Lower leg skin (tissue), 4 donors: Measurements from ENCODE around the gene GOLGA8M. TPM values are rescaled to one million over a fixed set of nuclear protein-coding genes. Genes with fewer than 3 reads are reported as not detected.
"Not testable (repeated sequence)": the region's sequence is repeated elsewhere in the genome, so short reads cannot be mapped to it uniquely, and the experiment has no call there.

Experiments
- DNase-seq, 2 donors: peaks; one replicate each; pipeline ENCODE4 v3.0.0-alpha.2; 2019; ENCODE audit warnings: low spot score in 2 of 2
- H3K4me3 ChIP-seq: fragments of 200-600 bp; sonication (generic); 2 replicates; pipeline ENCODE4 v1.5.1; 2017; ENCODE audit warnings: mild to moderate bottlenecking, low read depth; ENCODE audit not compliant: poor library complexity, severe bottlenecking
- WGBS, 2 donors: methylation state at CpG; one replicate each; pipeline ENCODE4 v1.1.5; 2018; 5-methylcytosine and 5-hydroxymethylcytosine counted together
- intact Hi-C: fragments of 100-400 bp; cut with DNase I; formaldehyde crosslinking; loops from one replicate; pipeline ENCODE4 v1.15.0; 2023; ENCODE audit warnings: low total_unique reads
- total RNA-seq, 4 donors: library from RNA; depleted of rRNA; stranded (reverse); fragments of >200 nt; gene quantifications; one replicate each; pipeline ENCODE4 v1.1.0, GENCODE V29; 2016

Gene GOLGA8M
- total RNA-seq, 4 donors from 2014 or later = 0.13 to 1.6 TPM; not detected in 2

- intact Hi-C loops, DNase-seq, H3K4me3 ChIP-seq: not testable (repeated sequence)
- 63% methylated on average over 3 of the region's 9 CpGs; no CpG with 5 or more reads in 1 of the 2 donors for WGBS, 2 donors
These were observed 8.3 kb downstream of the GOLGA8M start for GRCh38 chr15:28703927-28704326.

GRCh38 chr15:28702427-28702826 lies 9.8 kb downstream of the GOLGA8M start:
- intact Hi-C loops, H3K4me3 ChIP-seq, DNase-seq: not testable (repeated sequence)
- 56 to 70% methylated on average over 5 to 11 of the region's 11 CpGs for WGBS, 2 donors

- intact Hi-C loops, H3K4me3 ChIP-seq, DNase-seq: not testable (repeated sequence)
- WGBS, 2 donors = 93 to 94% methylated on average over 26 of the region's 26 CpGs
These were observed 18.0 kb downstream of the GOLGA8M start for GRCh38 chr15:28694006-28694751.

DNA sequence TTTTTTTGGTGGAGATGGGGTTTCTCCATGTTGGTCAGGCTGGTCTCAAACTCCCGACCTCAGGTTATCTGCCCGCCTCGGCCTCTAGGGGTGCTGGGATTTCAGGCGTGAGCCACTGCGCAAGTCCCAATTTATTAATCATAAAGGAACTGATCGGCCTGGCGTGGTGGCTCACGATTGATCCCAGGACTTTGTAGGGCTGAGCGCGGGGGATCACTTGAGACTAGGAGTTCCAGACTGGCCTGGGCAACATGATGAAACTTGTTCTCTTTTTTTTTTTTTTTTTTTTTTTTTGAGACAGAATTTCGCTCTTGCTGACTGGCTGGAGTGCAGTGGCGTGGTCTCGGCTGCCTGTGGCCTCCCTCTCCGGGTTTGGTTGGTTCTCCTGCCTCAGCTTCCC lies 19.2 kb downstream of the GOLGA8M start:
- DNase-seq, intact Hi-C loops, H3K4me3 ChIP-seq: not testable (repeated sequence)
- 91 to 92% methylated on average over 14 of the region's 14 CpGs for WGBS, 2 donors

GRCh38 chr15:28673533-28673932 lies 38.7 kb downstream of the GOLGA8M start:
- intact Hi-C loops, H3K4me3 ChIP-seq, DNase-seq: not testable (repeated sequence)
- WGBS, 2 donors = no CpG with 5 or more reads among the region's 2 CpGs

GRCh38 chr15:28672122-28672521 lies 40.1 kb downstream of the GOLGA8M start:
- DNase-seq, H3K4me3 ChIP-seq, intact Hi-C loops: not testable (repeated sequence)
- no CpG with 5 or more reads among the region's 3 CpGs for WGBS, 2 donors

DNA sequence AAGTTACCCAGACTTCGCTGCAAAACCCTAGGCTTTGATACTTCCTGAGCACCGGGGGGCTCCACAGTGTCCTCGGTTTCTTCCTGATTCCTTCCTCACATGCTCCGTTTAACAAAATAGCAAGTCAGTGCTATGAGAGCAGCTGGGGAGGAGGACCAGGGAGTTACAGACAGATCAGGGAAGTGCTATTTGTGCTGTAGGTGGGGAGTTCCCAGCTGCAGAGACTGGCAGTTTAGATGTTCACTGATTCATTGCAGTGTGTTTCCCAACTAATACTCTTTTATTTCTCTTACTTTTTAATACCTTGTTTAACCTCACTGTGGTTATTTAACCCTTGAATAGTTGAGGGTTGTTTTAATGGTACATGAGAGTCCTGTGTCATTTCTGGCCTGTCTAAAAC lies 45.8 kb downstream of the GOLGA8M start:
- no CpG with 5 or more reads among the region's 4 CpGs for WGBS, 2 donors
- DNase-seq, H3K4me3 ChIP-seq, intact Hi-C loops: not testable (repeated sequence)

DNA sequence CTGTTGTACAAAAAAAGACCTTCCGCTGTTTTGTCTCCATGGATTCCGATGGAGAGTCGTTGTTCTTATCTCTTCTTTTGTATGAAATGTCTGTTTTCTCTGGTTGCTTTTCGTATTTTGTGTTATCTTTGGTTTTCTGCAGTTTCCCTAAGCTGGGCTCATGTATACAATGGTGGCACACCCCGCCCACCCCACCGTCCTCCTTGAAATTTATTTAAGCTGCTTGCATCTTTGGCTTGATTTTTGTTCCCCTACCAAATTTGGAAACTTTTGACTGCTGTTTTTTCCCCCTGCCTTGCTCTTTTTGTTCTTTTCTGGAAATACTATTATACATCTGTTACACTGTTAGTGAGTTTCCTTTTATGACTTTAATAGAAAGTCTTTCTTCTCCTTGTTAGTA lies 47.6 kb downstream of the GOLGA8M start:
- WGBS, 2 donors = 90 to 96% methylated on average over 6 of the region's 6 CpGs
- intact Hi-C loops, DNase-seq, H3K4me3 ChIP-seq: not testable (repeated sequence)

- WGBS, 2 donors = no CpG with 5 or more reads among the region's 11 CpGs
- H3K4me3 ChIP-seq, DNase-seq, intact Hi-C loops: not testable (repeated sequence)
These were observed 48.5 kb downstream of the GOLGA8M start for GRCh38 chr15:28663717-28664116.

DNA sequence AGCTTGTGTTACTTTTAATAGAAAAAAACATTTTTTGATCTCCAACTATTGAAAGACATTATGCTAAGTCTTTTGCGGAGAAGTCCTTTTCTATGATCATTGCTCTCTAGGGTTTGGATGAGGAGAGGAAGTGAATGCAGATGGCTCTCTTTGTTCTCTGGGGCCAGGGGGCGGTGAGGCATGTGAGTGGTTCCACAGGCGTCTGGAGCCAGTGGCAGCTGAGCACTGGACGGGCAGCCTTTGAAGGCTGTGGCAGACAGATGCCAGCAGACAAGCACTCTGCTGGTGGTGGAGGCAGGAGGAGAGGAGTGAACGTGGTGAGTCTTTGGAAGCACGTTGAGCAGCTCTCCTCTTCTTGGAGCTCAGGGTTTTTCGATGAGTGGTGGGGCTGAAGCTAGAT lies 51.5 kb downstream of the GOLGA8M start:
- intact Hi-C loops, DNase-seq, H3K4me3 ChIP-seq: not testable (repeated sequence)
- no CpG with 5 or more reads among the region's 7 CpGs for WGBS, 2 donors

DNA sequence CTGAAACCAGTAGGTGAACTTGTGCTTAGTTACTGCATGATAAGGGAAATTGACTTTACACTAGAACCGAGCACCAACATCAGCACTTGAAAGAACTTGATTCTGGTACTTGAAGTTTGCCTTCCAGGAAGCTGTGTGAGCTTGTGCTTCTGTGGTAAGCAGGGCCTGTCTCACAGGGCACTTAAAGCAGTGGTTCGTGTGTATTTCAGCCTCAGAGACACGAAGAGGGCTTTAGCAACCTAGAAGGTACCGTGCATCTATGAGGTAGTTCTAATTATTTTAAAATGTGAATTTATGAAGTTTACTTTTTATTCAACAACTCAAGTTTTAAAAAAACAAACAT lies 56.2 kb downstream of the GOLGA8M start:
- no CpG with 5 or more reads among the region's 4 CpGs for WGBS, 2 donors
- DNase-seq, intact Hi-C loops, H3K4me3 ChIP-seq: not testable (repeated sequence)

GRCh38 chr15:28655329-28656017 lies 56.7 kb downstream of the GOLGA8M start:
- 90 to 93% methylated on average over 8 of the region's 30 CpGs for WGBS, 2 donors
- DNase-seq, intact Hi-C loops: not testable (repeated sequence)

GRCh38 chr15:28654194-28654593 lies 58.0 kb downstream of the GOLGA8M start:
- intact Hi-C loops, DNase-seq, H3K4me3 ChIP-seq: not testable (repeated sequence)
- 88% methylated on average over 4 of the region's 11 CpGs; no CpG with 5 or more reads in 1 of the 2 donors for WGBS, 2 donors

More at GRCh38 chr15:28655329-28656017, 56.7 kb downstream of the GOLGA8M start:
- not testable (repeated sequence) for H3K4me3 ChIP-seq

DNA sequence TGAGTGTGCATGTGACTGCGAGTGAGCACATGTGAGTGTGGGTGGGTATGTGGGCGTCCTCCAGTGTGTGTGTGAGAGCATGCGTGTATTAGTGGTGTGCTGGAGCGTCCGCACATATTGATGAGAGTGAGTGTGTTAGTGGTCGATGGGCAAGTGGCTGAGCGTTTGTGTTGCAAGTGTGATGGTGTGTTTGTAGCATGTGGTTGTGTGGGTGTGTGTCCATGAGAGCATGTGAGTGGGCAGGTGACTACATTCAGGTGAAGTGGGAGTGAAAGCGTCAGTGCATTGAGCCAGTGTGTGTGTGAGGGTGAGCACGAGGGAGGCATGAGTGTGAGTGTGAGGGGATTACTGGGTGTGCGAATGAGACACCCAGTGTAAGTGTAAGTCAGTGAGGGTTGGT lies 59.7 kb downstream of the GOLGA8M start:
- DNase-seq = peak in 1 of 2 donors; percentile 62
- WGBS, 2 donors = 89 to 96% methylated on average over 7 to 10 of the region's 10 CpGs
- H3K4me3 ChIP-seq, intact Hi-C loops: not testable (repeated sequence)
